IMR-90 (cell line): ENCODE data around the gene MLLT3. TPM values are rescaled to one million over a fixed set of nuclear protein-coding genes. Genes with fewer than 3 reads are reported as not detected.

Experiments
- ATAC-seq: fragments of 200-7000 bp; cut with Tn5 transposase; 2 replicates; pipeline ENCODE4 v1.9.1; 2020; ENCODE audit warnings: low read depth, mild to moderate bottlenecking, moderate library complexity
- BruUV-seq: library from RNA; stranded (reverse); fragments of 400-500 nt; replicated peaks from 2 replicates; lab custom pipeline; 2021; lab: Mats Ljungman, UMichigan
- CTCF ChIA-PET: fragments of 300-600 bp; formaldehyde crosslinking; extraction: SDS; loops from one replicate; lab custom pipeline; 2021; ENCODE audit warnings: antibody characterized with exemption; lab: Yijun Ruan, JAX
- POLR2A ChIA-PET: fragments of 300-600 bp; sonication (Branson Sonifier 250); formaldehyde crosslinking; loops from one replicate; lab custom pipeline; 2022; ENCODE audit warnings: antibody characterized with exemption; ENCODE audit not compliant: unreplicated experiment; lab: Charles Lee
- DNase-seq: peaks from one replicate; pipeline ENCODE4 v3.0.0; 2013
- H2AFZ ChIP-seq: replicated peaks from 2 replicates; pipeline ENCODE3; 2013; ENCODE audit warnings: low read length, mild to moderate bottlenecking; ENCODE audit not compliant: poor library complexity
- H2AK5ac ChIP-seq: 2 replicates; pipeline ENCODE4 v1.6.1; 2013; ENCODE audit warnings: low read depth, low read length, inconsistent platforms
- H2AK9ac ChIP-seq: replicated peaks from 2 replicates; pipeline ENCODE3; 2013; ENCODE audit warnings: mild to moderate bottlenecking, low read depth, low read length, moderate library complexity; ENCODE audit not compliant: poor library complexity
- H2BK120ac ChIP-seq: 2 replicates; pipeline ENCODE4 v1.6.1; 2013; ENCODE audit warnings: low read depth, low read length, inconsistent platforms
- H2BK15ac ChIP-seq: 3 replicates; pipeline ENCODE4 v1.6.1; 2013; ENCODE audit warnings: low read depth, low read length, inconsistent platforms
- H2BK20ac ChIP-seq: 2 replicates; pipeline ENCODE4 v1.6.1; 2013; ENCODE audit warnings: low read depth, mild to moderate bottlenecking, inconsistent platforms, low read length, moderate library complexity
- H2BK5ac ChIP-seq: 2 replicates; pipeline ENCODE4 v1.6.1; 2013; ENCODE audit warnings: mild to moderate bottlenecking, low read depth, low read length, inconsistent platforms; ENCODE audit not compliant: poor library complexity, severe bottlenecking
- H3K14ac ChIP-seq: replicated peaks from 2 replicates; pipeline ENCODE4 v1.6.1; 2013; ENCODE audit warnings: low read depth, low read length, inconsistent platforms
- H3K18ac ChIP-seq: 2 replicates; pipeline ENCODE4 v1.6.1; 2013; ENCODE audit warnings: low read depth, low read length, control low read depth
- H3K23ac ChIP-seq: 2 replicates; pipeline ENCODE4 v1.6.1; 2013; ENCODE audit warnings: low read depth, low read length, inconsistent platforms
- H3K27ac ChIP-seq: 2 replicates; pipeline ENCODE4 v1.5.1; 2013; ENCODE audit warnings: mild to moderate bottlenecking, control low read depth, low read length; ENCODE audit not compliant: insufficient read depth
- H3K27me3 ChIP-seq: 2 replicates; pipeline ENCODE4 v1.6.1; 2013; ENCODE audit warnings: low read length; ENCODE audit not compliant: control insufficient read depth, insufficient read depth
- H3K36me3 ChIP-seq: 2 replicates; pipeline ENCODE4 v1.6.1; 2013; ENCODE audit warnings: low read length, mixed read lengths; ENCODE audit not compliant: control insufficient read depth, insufficient read depth
- H3K4ac ChIP-seq: 2 replicates; pipeline ENCODE4 v1.6.1; 2013; ENCODE audit warnings: low read depth, low read length, inconsistent platforms
- H3K4me1 ChIP-seq: 2 replicates; pipeline ENCODE4 v1.6.1; 2013; ENCODE audit warnings: low read length, mixed read lengths; ENCODE audit not compliant: control insufficient read depth, insufficient read depth
- H3K4me2 ChIP-seq: 2 replicates; pipeline ENCODE4 v1.6.1; 2013; ENCODE audit warnings: low read depth, mild to moderate bottlenecking, control low read depth, low read length, moderate library complexity
- H3K4me3 ChIP-seq: 2 replicates; pipeline ENCODE4 v1.5.1; 2013; ENCODE audit warnings: low read depth, mild to moderate bottlenecking, control low read depth, low read length, moderate library complexity; ENCODE audit not compliant: insufficient read depth
- H3K56ac ChIP-seq: 2 replicates; pipeline ENCODE4 v1.6.1; 2013; ENCODE audit warnings: low read length, inconsistent platforms; ENCODE audit not compliant: insufficient read depth; ENCODE audit errors: extremely low read depth
- H3K79me1 ChIP-seq, 2 experiments: 2 replicates each; pipeline ENCODE4 v1.6.1; 2013; ENCODE audit warnings: low read length in 2 of 2, inconsistent platforms in 1 of 2, low read depth in 1 of 2
- H3K9ac ChIP-seq: 2 replicates; pipeline ENCODE4 v1.6.1; 2013; ENCODE audit warnings: low read depth, low read length, control low read depth
- H3K9me1 ChIP-seq: 2 replicates; pipeline ENCODE4 v1.6.1; 2013; ENCODE audit warnings: low read length, inconsistent platforms; ENCODE audit not compliant: insufficient read depth
- H3K9me3 ChIP-seq: 2 replicates; pipeline ENCODE4 v1.6.1; 2013; ENCODE audit warnings: low read length; ENCODE audit not compliant: control insufficient read depth, insufficient read depth
- H4K20me1 ChIP-seq: 2 replicates; pipeline ENCODE4 v1.6.1; 2013; ENCODE audit warnings: low read length, inconsistent platforms; ENCODE audit not compliant: insufficient read depth
- H4K5ac ChIP-seq: 2 replicates; pipeline ENCODE4 v1.6.1; 2013; ENCODE audit warnings: mild to moderate bottlenecking, low read depth, low read length, control low read depth
- H4K8ac ChIP-seq, 2 experiments: 2 replicates each; pipeline ENCODE4 v1.6.1; 2013; ENCODE audit warnings: low read depth in 2 of 2, low read length in 2 of 2, control low read depth in 1 of 2, inconsistent platforms in 1 of 2
- H4K91ac ChIP-seq: 2 replicates; pipeline ENCODE4 v1.6.1; 2013; ENCODE audit warnings: low read depth, low read length, inconsistent platforms; ENCODE audit not compliant: insufficient read depth
- FOS ChIP-seq: fragments of 150-350 bp; IDR thresholded peaks from 2 replicates; pipeline ENCODE4 v1.6.1; 2016; ENCODE audit warnings: low read depth, low read length
- MAFK ChIP-seq: IDR thresholded peaks from 2 replicates; pipeline ENCODE4 v1.6.1; 2012; ENCODE audit warnings: low read depth, low read length, improper control_type of control experiment
- MAZ ChIP-seq: IDR thresholded peaks from 2 replicates; pipeline ENCODE4 v1.6.1; 2012; ENCODE audit warnings: low read depth, mild to moderate bottlenecking, low read length, improper control_type of control experiment, moderate library complexity, borderline replicate concordance
- NFE2L2 ChIP-seq: fragments of 150-350 bp; IDR thresholded peaks from 2 replicates; pipeline ENCODE4 v1.6.1; 2016; ENCODE audit warnings: low read depth, mild to moderate bottlenecking, low read length
- RFX5 ChIP-seq: IDR thresholded peaks from 2 replicates; pipeline ENCODE4 v1.8.0; 2012; ENCODE audit warnings: low read depth, mild to moderate bottlenecking, low read length, moderate library complexity
- SMC3 ChIP-seq: fragments of 150-350 bp; IDR thresholded peaks from 2 replicates; pipeline ENCODE4 v1.6.1; 2016; ENCODE audit warnings: low read depth, mild to moderate bottlenecking, antibody characterized with exemption, low read length, moderate library complexity
- WGBS, 2 experiments: methylation state at CpG; one replicate each; pipeline versions ENCODE4 v1.1.5 to v1.1.7; 2013; ENCODE audit warnings: missing lambda C conversion rate in 2 of 2; ENCODE audit not compliant: insufficient read length in 1 of 2; ENCODE audit errors: extremely low coverage in 2 of 2; 5-methylcytosine and 5-hydroxymethylcytosine counted together
- dilution Hi-C: fragments of 300-500 bp; cut with HindIII; formaldehyde crosslinking; loops from one replicate; pipeline ENCODE4 v1.14.3; 2018; ENCODE audit warnings: low sequenced_read_pairs; ENCODE audit not compliant: unreplicated experiment
- in situ Hi-C: fragments of 300-500 bp; cut with MboI; formaldehyde crosslinking; loops from 3 replicates; pipeline ENCODE4 v1.14.3; 2019; ENCODE audit warnings: low sequenced_read_pairs, inconsistent platforms, mixed read lengths
- intact Hi-C: fragments of 100-400 bp; cut with micrococcal nuclease; formaldehyde crosslinking; loops from 2 replicates; pipeline ENCODE4 v1.10.0; 2022
- polyA plus RNA-seq, 3 experiments: library from polyadenylated mRNA; depleted of rRNA; stranded (reverse); fragments of >200 nt; gene quantifications; 2 replicates each; pipeline ENCODE4 v1.2.3, GENCODE V29; 2012; ENCODE audit warnings: low replicate concordance in 1 of 3
- total RNA-seq: library from RNA; depleted of rRNA; stranded (reverse); fragments of >200 nt; gene quantifications from 2 replicates; pipeline ENCODE4 v1.2.3, GENCODE V29; 2012
- TF ChIP-seq, protein P1 (sequence below): conservative IDR thresholded peaks from 2 replicates; pipeline ENCODE4 v1.5.1; 2012; ENCODE audit warnings: mild to moderate bottlenecking, low read depth, low read length, improper control_type of control experiment

Gene MLLT3
- total and polyA plus RNA-seq, 2 of the 4 experiments (the other 2 are of a cell fraction) = 10.4 to 21.1 TPM

DNA sequence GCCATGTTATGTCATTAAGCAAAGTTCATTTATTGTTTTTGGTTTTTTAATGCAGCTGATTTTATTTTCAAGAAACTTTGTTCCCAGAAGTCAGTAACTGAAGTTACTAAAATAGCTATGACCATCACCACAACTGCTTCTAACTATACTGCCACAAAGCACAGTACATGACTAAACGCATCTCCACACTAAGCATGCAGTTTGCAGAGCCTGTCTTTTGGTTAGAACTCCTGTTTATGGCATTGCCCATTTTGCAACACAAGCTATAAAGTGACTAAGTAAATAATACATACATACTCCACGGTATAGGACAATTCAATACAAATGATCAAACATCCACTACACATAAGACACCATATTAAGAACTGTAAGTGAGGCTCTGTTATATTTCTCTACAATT, 109.7 kb downstream of the MLLT3 start (continued):
- TF ChIP-seq MAZ = no peak
- no peak for TF ChIP-seq FOS
- TF ChIP-seq RFX5 = no peak

DNA sequence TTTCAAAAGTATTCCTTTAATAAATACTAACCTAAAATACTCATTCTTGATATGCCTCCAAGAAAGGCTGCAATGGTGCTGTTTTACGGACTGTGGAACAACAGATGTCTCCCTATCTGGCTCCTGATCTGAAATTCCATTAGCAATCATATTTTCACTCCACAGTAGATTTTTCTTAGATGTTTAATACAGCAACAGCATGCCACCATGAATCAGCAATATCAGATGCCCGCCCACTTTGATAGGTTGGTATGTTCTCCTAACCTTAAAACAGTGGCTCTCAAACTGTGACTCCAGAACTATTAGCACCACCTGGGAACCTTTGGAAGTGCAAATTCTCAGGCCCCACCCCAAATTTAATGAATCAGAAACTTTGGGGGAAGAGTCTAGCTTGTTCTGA, 110.2 kb downstream of the MLLT3 start:
- no peak overlapping the region for H4K8ac ChIP-seq
- no CpG with 5 or more reads among the region's 2 CpGs for WGBS, 2 experiments
- H3K14ac ChIP-seq = no peak overlapping the region
- H4K5ac ChIP-seq = no peak overlapping the region
- no TSS peak for BruUV-seq
- H3K4me2 ChIP-seq = no peak overlapping the region
- H3K27me3 ChIP-seq = no peaks in the 10 kb centered on the region
- H4K20me1 ChIP-seq = peaks cover 8% of the 10 kb centered on the region; the same call in 1 of the 2 replicates
- H3K79me1 ChIP-seq = peaks cover 12 to 28% of the 10 kb centered on the region in 2 experiments; a peak in 3 of 4 replicates
- no peak overlapping the region for H2AFZ ChIP-seq
- H2BK120ac ChIP-seq = no peak overlapping the region
- ATAC-seq (peak; percentile 76), DNase-seq (peak; percentile 72)
- dilution Hi-C loops = no loop called here
- no peak overlapping the region for H2BK5ac ChIP-seq
- no peak overlapping the region for H4K91ac ChIP-seq
- no peak overlapping the region for H2AK5ac ChIP-seq
- H2AK9ac ChIP-seq = no peak overlapping the region
- peaks cover 2% of the 10 kb centered on the region; the same call in 1 of the 2 replicates for H3K4me1 ChIP-seq
- in situ Hi-C loops = no loop called here
- no peak overlapping the region for H3K18ac ChIP-seq
- no peak overlapping the region for H3K4ac ChIP-seq
- TF ChIP-seq, protein P1, sequence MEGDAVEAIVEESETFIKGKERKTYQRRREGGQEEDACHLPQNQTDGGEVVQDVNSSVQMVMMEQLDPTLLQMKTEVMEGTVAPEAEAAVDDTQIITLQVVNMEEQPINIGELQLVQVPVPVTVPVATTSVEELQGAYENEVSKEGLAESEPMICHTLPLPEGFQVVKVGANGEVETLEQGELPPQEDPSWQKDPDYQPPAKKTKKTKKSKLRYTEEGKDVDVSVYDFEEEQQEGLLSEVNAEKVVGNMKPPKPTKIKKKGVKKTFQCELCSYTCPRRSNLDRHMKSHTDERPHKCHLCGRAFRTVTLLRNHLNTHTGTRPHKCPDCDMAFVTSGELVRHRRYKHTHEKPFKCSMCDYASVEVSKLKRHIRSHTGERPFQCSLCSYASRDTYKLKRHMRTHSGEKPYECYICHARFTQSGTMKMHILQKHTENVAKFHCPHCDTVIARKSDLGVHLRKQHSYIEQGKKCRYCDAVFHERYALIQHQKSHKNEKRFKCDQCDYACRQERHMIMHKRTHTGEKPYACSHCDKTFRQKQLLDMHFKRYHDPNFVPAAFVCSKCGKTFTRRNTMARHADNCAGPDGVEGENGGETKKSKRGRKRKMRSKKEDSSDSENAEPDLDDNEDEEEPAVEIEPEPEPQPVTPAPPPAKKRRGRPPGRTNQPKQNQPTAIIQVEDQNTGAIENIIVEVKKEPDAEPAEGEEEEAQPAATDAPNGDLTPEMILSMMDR = no peak
- TF ChIP-seq SMC3 (no peak), MAFK (peak; percentile 39; the same call in 1 of the 2 replicates), NFE2L2 (peak; percentile 83)
- H3K56ac ChIP-seq = no peak overlapping the region
- no peak overlapping the region for H2BK20ac ChIP-seq
- CTCF ChIA-PET = no interaction called here
- intact Hi-C loops = no loop called here
- POLR2A ChIA-PET = no interaction called here
- H3K9me1 ChIP-seq = no peaks in the 10 kb centered on the region
- no peak overlapping the region for H3K27ac ChIP-seq
- no peaks in the 10 kb centered on the region for H3K9me3 ChIP-seq
- H3K9ac ChIP-seq = no peak overlapping the region
- H3K23ac ChIP-seq = no peak overlapping the region
- no peak overlapping the region for H3K4me3 ChIP-seq
- H3K36me3 ChIP-seq = no peaks in the 10 kb centered on the region
- H2BK15ac ChIP-seq = no peak overlapping the region
